ENCODE results near the gene SLC19A2.

DNA sequence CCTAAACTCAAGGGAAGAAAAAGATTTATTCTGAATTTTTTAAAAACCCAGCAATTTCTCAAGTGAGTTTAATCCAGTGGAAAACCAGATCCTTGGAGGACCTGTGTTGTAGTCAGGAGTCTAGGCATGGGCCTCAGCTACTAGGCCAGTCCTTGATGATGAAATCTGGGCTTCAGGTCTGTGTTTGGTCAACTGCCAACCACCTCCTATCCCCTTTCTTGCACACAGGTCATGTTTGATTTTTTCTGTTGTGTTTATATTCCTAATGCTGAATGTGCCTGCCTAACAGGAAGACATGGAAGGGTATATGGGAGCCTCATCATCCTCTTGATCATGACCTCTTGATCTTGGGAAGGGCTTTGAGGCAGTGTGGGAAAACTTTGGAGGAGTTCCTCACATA lies 38.2 kb upstream of the SLC19A2 start:
- TF ChIP-seq EZH2 (IDR thresholded peaks at IDR 0.05; ENCODE audit: low read length, missing control alignments) (no peak), CTCF (conservative IDR thresholded peaks at IDR 0.05 in 1 of 2, IDR thresholded peaks at IDR 0.05 in 1 of 2; ENCODE audit: low read depth in 1 of 2, low read length in 2 of 2) (no peak)
